GM12892 (cell line): ENCODE results near the gene HNMT.
"Not testable (repeated sequence)": the region's sequence is repeated elsewhere in the genome, so short reads cannot be mapped to it uniquely, and the experiment has no call there.

Experiments
- DNase-seq: peaks from one replicate; pipeline ENCODE4 v3.0.0; 2011; ENCODE audit not compliant: insufficient read length
- FAIRE-seq: peaks from 2 replicates; lab custom pipeline; 2011; peaks lifted over from hg19 to GRCh38; lab: Jason Lieb, UNC
- POLR2A ChIP-seq: IDR thresholded peaks from 2 replicates; pipeline ENCODE4 v1.6.1; 2011; ENCODE audit warnings: low read depth, low read length, control low read depth
- POLR2AphosphoS5 ChIP-seq: IDR thresholded peaks from 2 replicates; pipeline ENCODE4 v1.6.1; 2011; ENCODE audit warnings: low read depth, low read length, control low read depth
- TAF1 ChIP-seq: IDR thresholded peaks from 2 replicates; pipeline ENCODE4 v1.6.1; 2011; ENCODE audit warnings: low read depth, mild to moderate bottlenecking, control low read depth, low read length, borderline replicate concordance

The HNMT gene

GRCh38 chr2:137968477-137969417, 4.5 kb downstream of the HNMT start:
- FAIRE-seq: no peak
- no peak for DNase-seq
- no peak for TF ChIP-seq TAF1
- no peak for TF ChIP-seq POLR2A
- TF ChIP-seq POLR2AphosphoS5: no peak

DNA sequence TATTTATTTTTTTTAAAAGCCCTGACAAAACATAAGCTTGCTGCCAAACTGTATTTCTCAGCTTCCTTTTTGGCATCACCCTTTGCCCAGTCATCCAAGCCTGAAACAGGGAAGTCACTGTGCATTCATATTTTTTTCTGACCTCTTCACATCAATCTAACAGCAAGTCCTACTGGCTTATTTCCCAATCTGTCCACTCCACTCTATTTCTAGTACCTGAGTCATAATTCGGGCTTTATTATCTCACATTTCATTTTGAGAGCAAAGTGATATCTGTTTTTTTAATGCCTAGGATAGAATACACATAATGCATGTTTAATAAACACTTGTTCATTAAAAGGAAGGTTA, 5.1 kb downstream of the HNMT start:
- DNase-seq (no peak), FAIRE-seq (no peak)
- TF ChIP-seq POLR2AphosphoS5: no peak
- TF ChIP-seq TAF1: no peak
- no peak for TF ChIP-seq POLR2A

- no peak for TF ChIP-seq POLR2AphosphoS5
- TF ChIP-seq POLR2A: no peak
- TF ChIP-seq TAF1: no peak
- FAIRE-seq (no peak), DNase-seq (no peak)
Measured at GRCh38 chr2:137969876-137970275, 5.6 kb downstream of the HNMT start.

- not testable (repeated sequence) for DNase-seq, FAIRE-seq
Measured at GRCh38 chr2:137971259-137971658, 7.0 kb downstream of the HNMT start.

- DNase-seq (no peak), FAIRE-seq (no peak)
Measured at GRCh38 chr2:137973280-137973679, 9.0 kb downstream of the HNMT start.

GRCh38 chr2:137975280-137976271, 11.3 kb downstream of the HNMT start:
- FAIRE-seq: no peak
- TF ChIP-seq POLR2A (no peak), TAF1 (no peak), POLR2AphosphoS5 (no peak)

More at GRCh38 chr2:137973280-137973679, 9.0 kb downstream of the HNMT start:
- no peak for TF ChIP-seq TAF1
- no peak for TF ChIP-seq POLR2AphosphoS5
- TF ChIP-seq POLR2A: no peak

GRCh38 chr2:137976274-137976673, 12.0 kb downstream of the HNMT start:
- no peak for FAIRE-seq
- no peak for DNase-seq

More at GRCh38 chr2:137975280-137976271, 11.3 kb downstream of the HNMT start:
- no peak for DNase-seq

GRCh38 chr2:137977790-137978189, 13.5 kb downstream of the HNMT start:
- TF ChIP-seq TAF1: no peak
- TF ChIP-seq POLR2A: no peak
- TF ChIP-seq POLR2AphosphoS5: no peak
- FAIRE-seq: peak; percentile 46
- no peak for DNase-seq

More at GRCh38 chr2:137976274-137976673, 12.0 kb downstream of the HNMT start:
- TF ChIP-seq TAF1 (no peak), POLR2AphosphoS5 (no peak)

DNA sequence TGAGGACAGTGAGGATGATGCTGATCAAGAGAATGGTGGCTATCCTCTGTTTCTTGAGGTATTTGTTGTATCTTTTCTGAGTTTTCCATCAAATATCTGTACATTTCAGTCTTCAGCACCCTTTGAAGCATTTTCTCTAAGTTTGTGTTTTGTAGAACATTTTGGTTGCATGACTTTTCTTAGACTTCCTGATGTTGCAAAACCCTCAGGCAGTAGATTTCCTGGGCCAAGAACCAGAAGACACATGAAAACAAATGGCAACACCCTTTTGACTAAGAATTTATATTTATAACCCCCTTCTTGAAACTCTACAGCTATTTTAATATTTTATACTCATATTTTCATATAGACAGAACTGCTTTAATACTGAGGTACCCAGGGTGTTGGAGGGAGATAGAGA, 16.2 kb downstream of the HNMT start:
- FAIRE-seq (no peak), DNase-seq (no peak)
- no peak for TF ChIP-seq POLR2AphosphoS5
- TF ChIP-seq POLR2A: no peak
- no peak for TF ChIP-seq TAF1

DNA sequence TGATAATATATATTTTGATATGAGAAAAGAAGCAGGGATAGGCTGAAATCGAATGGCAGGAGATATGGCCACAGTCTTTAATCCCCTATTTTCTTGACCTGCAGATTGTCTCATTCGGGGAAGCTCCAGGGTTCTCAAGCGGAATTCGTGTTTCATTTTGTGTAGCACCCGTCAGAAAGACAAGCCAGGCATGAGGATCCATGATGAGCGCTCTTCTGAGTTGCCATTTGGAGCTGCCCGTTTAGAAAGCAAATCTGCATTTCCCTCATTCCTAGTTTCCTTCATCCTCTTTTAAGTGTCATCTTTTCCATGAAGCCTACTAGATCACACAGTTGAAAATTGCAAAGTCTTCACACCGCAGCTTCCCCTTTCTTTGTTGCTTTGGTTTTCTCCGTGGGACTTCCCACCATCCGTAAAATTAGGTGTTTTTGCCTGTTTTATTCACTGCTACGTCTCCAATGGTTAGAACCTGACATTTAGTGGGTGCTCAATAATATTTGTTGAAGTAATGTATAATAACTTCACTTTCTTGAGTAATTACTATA, 16.9 kb downstream of the HNMT start:
- no peak for DNase-seq
- FAIRE-seq: peak; percentile 60
- no peak for TF ChIP-seq TAF1
- TF ChIP-seq POLR2A: no peak
- no peak for TF ChIP-seq POLR2AphosphoS5

DNA sequence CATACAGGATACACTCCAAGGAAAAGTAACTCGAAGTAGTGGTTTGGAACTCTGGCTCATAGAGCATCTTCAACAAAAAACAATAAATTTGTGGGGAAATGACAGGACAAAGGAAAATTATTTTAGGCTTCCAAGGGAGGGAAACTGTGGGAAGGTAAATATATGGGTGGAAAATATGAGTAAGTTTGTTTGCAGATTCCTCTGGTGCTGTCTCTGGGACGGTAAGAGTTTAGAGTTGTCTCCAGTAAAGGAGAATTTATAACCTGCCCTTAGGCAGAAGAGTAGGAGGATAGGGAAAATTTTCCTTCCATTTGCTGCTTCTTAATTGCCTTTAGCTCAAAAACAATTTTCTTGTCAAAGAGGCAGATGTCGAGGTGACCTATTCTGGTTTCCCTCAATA, 19.3 kb downstream of the HNMT start:
- no peak for DNase-seq
- TF ChIP-seq POLR2A (no peak), TAF1 (no peak), POLR2AphosphoS5 (no peak)
- FAIRE-seq: no peak
